GM21786 (cell line): ENCODE measurements around the gene TRAM2.
A peak's percentile ranks its signal among the peaks of the same experiment; 100 is the strongest.

Source experiments
- ATAC-seq: cut with Tn5 transposase; IDR thresholded peaks from one replicate; pipeline ENCODE4 v1.9.1; 2021; ENCODE audit not compliant: unreplicated experiment

Gene TRAM2

GRCh38 chr6:52577022-52577777, at the start of gene TRAM2:
Gene TRAM2, minus strand, starts transcription at chr6:52577060. Its CDS starts 145 bp downstream, at chr6:52576915.
- peak; percentile 50 for ATAC-seq

GRCh38 chr6:52622810-52623209, 46.0 kb upstream of the TRAM2 start:
- no peak for ATAC-seq

- no peak for ATAC-seq
These were observed 44.8 kb upstream of the TRAM2 start for GRCh38 chr6:52621631-52622030.

GRCh38 chr6:52620906-52621190, 44.0 kb upstream of the TRAM2 start:
- no peak for ATAC-seq

GRCh38 chr6:52620055-52620905, 43.4 kb upstream of the TRAM2 start:
- ATAC-seq = no peak

GRCh38 chr6:52617087-52617486, 40.2 kb upstream of the TRAM2 start:
- ATAC-seq = no peak

GRCh38 chr6:52616059-52616690, 39.3 kb upstream of the TRAM2 start:
- no peak for ATAC-seq

GRCh38 chr6:52612336-52613054, 35.6 kb upstream of the TRAM2 start:
- no peak for ATAC-seq

- no peak for ATAC-seq
These were observed 35.0 kb upstream of the TRAM2 start for GRCh38 chr6:52611833-52612232.

- ATAC-seq = no peak
These were observed 34.0 kb upstream of the TRAM2 start for GRCh38 chr6:52610745-52611355.

- ATAC-seq = no peak
These were observed 33.2 kb upstream of the TRAM2 start for GRCh38 chr6:52610011-52610410.

GRCh38 chr6:52605610-52606185, 28.8 kb upstream of the TRAM2 start:
- no peak for ATAC-seq

GRCh38 chr6:52603000-52603795, 26.3 kb upstream of the TRAM2 start:
- no peak for ATAC-seq

GRCh38 chr6:52598824-52599190, 21.9 kb upstream of the TRAM2 start:
- no peak for ATAC-seq

GRCh38 chr6:52598123-52598823, 21.4 kb upstream of the TRAM2 start:
- no peak for ATAC-seq

- no peak for ATAC-seq
These were observed 20.9 kb upstream of the TRAM2 start for GRCh38 chr6:52597738-52598122.

GRCh38 chr6:52596371-52597028, 19.6 kb upstream of the TRAM2 start:
- no peak for ATAC-seq

GRCh38 chr6:52595796-52596130, 18.9 kb upstream of the TRAM2 start:
- peak; percentile 67 for ATAC-seq
